ENCODE data around the gene ATP1A1. TPM values are rescaled to one million over a fixed set of nuclear protein-coding genes. Genes with fewer than 3 reads are reported as not detected.
A peak's percentile ranks its signal among the peaks of the same experiment; 100 is the strongest.

ATP1A1 gene
- total and polyA plus RNA-seq, 9 of the 15 experiments (the other 6 are each of a cell fraction or from before 2014, with no cell fraction given), result 99.3 to 513 (median 234) TPM

DNA sequence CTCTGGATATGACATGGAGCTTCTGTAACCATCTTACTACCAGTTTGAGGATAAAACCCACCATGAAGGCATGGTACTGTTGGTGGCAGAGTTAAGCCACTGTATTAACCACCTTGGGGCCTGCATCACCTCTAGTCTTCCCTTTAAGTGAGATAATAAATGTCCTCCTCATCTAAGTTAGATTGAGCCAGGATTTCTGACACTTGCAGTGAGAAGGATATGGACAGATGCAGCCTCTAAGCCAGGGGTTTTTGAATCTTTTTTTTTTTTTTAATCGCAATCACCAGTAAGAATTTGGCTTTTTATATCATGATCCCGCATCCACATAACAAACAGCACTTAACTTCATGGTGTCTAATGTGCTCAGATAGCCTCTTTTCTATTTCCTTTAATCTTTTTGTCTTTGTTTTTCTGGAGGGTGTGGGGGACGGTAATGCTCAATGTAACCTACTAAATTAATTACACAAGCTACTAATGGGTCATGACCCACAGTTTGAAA is 42.2 kb downstream of the ATP1A1 start (continued):
- TF ChIP-seq NR2F6 (CRISPR knock-in tag; IDR thresholded peaks at IDR 0.05) (no peak), CEBPB (tag; IDR thresholded peaks at IDR 0.05) (no peak), VEZF1 (CRISPR knock-in tag; IDR thresholded peaks at IDR 0.05) (no peak), ZFX (CRISPR knock-in tag; IDR thresholded peaks at IDR 0.05) (0 out of 2 replicates have a peak, but pooled peaks have one; percentile 26), ERF (CRISPR knock-in tag; IDR thresholded peaks at IDR 0.05) (no peak), E2F8 (IDR thresholded peaks at IDR 0.05; ENCODE audit: low read depth, partially characterized antibody) (peak; percentile 25), ZNF41 (CRISPR knock-in tag; conservative IDR thresholded peaks at IDR 0.05) (no peak), SAFB (IDR thresholded peaks at IDR 0.05; ENCODE audit: borderline replicate concordance, low read depth, low read length) (no peak), ZNF436 (CRISPR knock-in tag; IDR thresholded peaks at IDR 0.05) (no peak), KLF16 (IDR thresholded peaks at IDR 0.05) (no peak), SMAD2 (IDR thresholded peaks at IDR 0.05; ENCODE audit: low read depth, low read length) (no peak), MLX (CRISPR knock-in tag; conservative IDR thresholded peaks at IDR 0.05) (no peak), TBP (optimal IDR thresholded peaks at IDR 0.05; ENCODE audit: low read depth, low read length) (no peak), FOXJ2 (tag; IDR thresholded peaks at IDR 0.05) (peak; percentile 66), POLR3A (IDR thresholded peaks at IDR 0.05; ENCODE audit: borderline replicate concordance, extremely low read depth, insufficient read depth, insufficient read length) (no peak), ZNF140 (CRISPR knock-in tag; IDR thresholded peaks at IDR 0.05) (no peak), ZNF197 (CRISPR knock-in tag; IDR thresholded peaks at IDR 0.05; ENCODE audit: low read depth) (no peak; the same call in 1 of the 2 replicates), GTF2E2 (tag; IDR thresholded peaks at IDR 0.05) (peak; percentile 54; the same call in 1 of the 2 replicates), NONO (IDR thresholded peaks at IDR 0.05; ENCODE audit: low read depth in 2 of 2, low read length in 1 of 2) (no peak), NBN (IDR thresholded peaks at IDR 0.05; ENCODE audit: low read depth) (no peak)
- TF ChIP-seq, protein P1, sequence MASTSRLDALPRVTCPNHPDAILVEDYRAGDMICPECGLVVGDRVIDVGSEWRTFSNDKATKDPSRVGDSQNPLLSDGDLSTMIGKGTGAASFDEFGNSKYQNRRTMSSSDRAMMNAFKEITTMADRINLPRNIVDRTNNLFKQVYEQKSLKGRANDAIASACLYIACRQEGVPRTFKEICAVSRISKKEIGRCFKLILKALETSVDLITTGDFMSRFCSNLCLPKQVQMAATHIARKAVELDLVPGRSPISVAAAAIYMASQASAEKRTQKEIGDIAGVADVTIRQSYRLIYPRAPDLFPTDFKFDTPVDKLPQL (IDR thresholded peaks at IDR 0.05; ENCODE audit: extremely low read depth, insufficient read length), result no peak
